ENCODE data around the gene PLSCR3. TPM values are rescaled to one million over a fixed set of nuclear protein-coding genes. Genes with fewer than 3 reads are reported as not detected.

Gene PLSCR3
- total RNA-seq, 1 experiment from 2014 or later: 43.8 TPM

DNA sequence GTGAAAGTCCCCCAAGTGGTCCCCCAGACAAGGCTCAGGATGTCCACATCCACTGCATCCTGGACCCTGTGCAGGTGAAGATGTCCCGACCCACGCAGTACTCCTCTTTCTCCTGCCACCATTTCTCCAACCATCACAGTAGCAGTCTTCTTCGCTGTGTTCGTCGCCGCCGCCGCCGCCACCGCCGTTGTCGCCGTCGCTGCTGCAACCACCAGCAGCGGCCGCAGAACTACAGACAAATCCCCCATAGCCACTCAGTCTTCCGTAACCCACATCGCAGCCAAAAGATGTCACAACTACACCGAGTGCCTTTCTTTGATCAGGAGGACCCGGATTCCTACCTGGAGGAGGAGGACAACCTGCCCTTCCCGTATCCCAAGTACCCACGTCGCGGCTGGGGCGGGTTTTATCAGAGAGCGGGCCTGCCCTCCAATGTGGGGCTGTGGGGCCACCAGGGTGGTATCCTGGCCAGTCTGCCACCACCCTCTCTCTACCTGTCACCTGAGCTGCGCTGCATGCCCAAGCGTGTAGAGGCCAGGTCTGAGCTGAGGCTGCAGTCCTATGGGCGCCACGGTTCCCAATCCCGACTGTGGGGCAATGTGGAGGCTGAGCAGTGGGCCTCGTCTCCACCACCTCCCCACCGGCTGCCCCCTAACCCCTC, 32.0 kb upstream of the PLSCR3 start:
- H3K27ac ChIP-seq (ENCODE audit: low read depth, low read length): no peak overlapping the region
- H3K27me3 ChIP-seq (ENCODE audit: insufficient read depth, low read length): no peaks in the 10 kb centered on the region
- RAD21 ChIA-PET (ENCODE audit: low non-redundant PET in 1 of 2, low total read pairs in 2 of 2, uncharacterized antibody in 2 of 2, unreplicated experiment in 2 of 2): no interaction called here
- no peaks in the 10 kb centered on the region for H3K79me2 ChIP-seq (ENCODE audit: insufficient read depth, low read length)
- no peak for ATAC-seq
- intact Hi-C loops (cut with micrococcal nuclease): no loop called here
- no peak overlapping the region for H3K9ac ChIP-seq (ENCODE audit: low read length)
- no peaks in the 10 kb centered on the region for H4K20me1 ChIP-seq (ENCODE audit: insufficient read depth)
- H3K36me3 ChIP-seq (ENCODE audit: control insufficient read depth in 1 of 2, insufficient read depth in 2 of 2, low read length in 2 of 2): no peaks in the 10 kb centered on the region
- H3K4me1 ChIP-seq (ENCODE audit: control insufficient read depth in 1 of 2, insufficient read depth in 2 of 2, low read length in 2 of 2): no peaks in the 10 kb centered on the region
- H3K9me3 ChIP-seq (ENCODE audit: control insufficient read depth in 1 of 2, insufficient read depth in 1 of 2, low read depth in 1 of 2, low read length in 2 of 2): no peaks in the 10 kb centered on the region
- no peak overlapping the region for H3K4me2 ChIP-seq (ENCODE audit: low read length)
- CTCF ChIA-PET: no interaction called here
- H2AFZ ChIP-seq (ENCODE audit: low read depth, low read length, poor library complexity, severe bottlenecking): no peak overlapping the region
- no peaks in the 10 kb centered on the region for H3K9me2 ChIP-seq (ENCODE audit: insufficient read depth)
- no peak for DNase-seq (ENCODE audit: low read depth, low spot score)
- TF ChIP-seq ZBTB33 (IDR thresholded peaks at IDR 0.05; ENCODE audit: extremely low read depth, insufficient replicate concordance, low read length) (no peak), ZFX (IDR thresholded peaks at IDR 0.05) (no peak), SRF (IDR thresholded peaks at IDR 0.05; ENCODE audit: low read depth) (no peak), CBX3 (IDR thresholded peaks at IDR 0.05; ENCODE audit: low read depth) (no peak), EZH2 (IDR thresholded peaks at IDR 0.05) (no peak), FOSL1 (IDR thresholded peaks at IDR 0.05; ENCODE audit: low read depth) (no peak), POLR2A (IDR thresholded peaks at IDR 0.05; ENCODE audit: borderline replicate concordance, extremely low read depth, insufficient read depth, insufficient read length) (no peak), ELF1 (IDR thresholded peaks at IDR 0.05; ENCODE audit: borderline replicate concordance, low read depth) (no peak), TCF7L2 (IDR thresholded peaks at IDR 0.05; ENCODE audit: borderline replicate concordance, extremely low read depth, insufficient read depth, insufficient read length) (no peak), SIN3A (IDR thresholded peaks at IDR 0.05; ENCODE audit: low read depth) (no peak), EZH2phosphoT487 (IDR thresholded peaks at IDR 0.05; ENCODE audit: borderline replicate concordance) (no peak), YY1 (IDR thresholded peaks at IDR 0.05; ENCODE audit: extremely low read depth, insufficient replicate concordance, low read depth, low read length) (no peak), JUND (IDR thresholded peaks at IDR 0.05) (no peak), RAD21 (IDR thresholded peaks at IDR 0.05; ENCODE audit: low read depth) (no peak), ATF3 (IDR thresholded peaks at IDR 0.05) (no peak)
- TF ChIP-seq, protein P1, sequence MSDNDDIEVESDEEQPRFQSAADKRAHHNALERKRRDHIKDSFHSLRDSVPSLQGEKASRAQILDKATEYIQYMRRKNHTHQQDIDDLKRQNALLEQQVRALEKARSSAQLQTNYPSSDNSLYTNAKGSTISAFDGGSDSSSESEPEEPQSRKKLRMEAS (IDR thresholded peaks at IDR 0.05): no peak
- TF ChIP-seq, protein P2, sequence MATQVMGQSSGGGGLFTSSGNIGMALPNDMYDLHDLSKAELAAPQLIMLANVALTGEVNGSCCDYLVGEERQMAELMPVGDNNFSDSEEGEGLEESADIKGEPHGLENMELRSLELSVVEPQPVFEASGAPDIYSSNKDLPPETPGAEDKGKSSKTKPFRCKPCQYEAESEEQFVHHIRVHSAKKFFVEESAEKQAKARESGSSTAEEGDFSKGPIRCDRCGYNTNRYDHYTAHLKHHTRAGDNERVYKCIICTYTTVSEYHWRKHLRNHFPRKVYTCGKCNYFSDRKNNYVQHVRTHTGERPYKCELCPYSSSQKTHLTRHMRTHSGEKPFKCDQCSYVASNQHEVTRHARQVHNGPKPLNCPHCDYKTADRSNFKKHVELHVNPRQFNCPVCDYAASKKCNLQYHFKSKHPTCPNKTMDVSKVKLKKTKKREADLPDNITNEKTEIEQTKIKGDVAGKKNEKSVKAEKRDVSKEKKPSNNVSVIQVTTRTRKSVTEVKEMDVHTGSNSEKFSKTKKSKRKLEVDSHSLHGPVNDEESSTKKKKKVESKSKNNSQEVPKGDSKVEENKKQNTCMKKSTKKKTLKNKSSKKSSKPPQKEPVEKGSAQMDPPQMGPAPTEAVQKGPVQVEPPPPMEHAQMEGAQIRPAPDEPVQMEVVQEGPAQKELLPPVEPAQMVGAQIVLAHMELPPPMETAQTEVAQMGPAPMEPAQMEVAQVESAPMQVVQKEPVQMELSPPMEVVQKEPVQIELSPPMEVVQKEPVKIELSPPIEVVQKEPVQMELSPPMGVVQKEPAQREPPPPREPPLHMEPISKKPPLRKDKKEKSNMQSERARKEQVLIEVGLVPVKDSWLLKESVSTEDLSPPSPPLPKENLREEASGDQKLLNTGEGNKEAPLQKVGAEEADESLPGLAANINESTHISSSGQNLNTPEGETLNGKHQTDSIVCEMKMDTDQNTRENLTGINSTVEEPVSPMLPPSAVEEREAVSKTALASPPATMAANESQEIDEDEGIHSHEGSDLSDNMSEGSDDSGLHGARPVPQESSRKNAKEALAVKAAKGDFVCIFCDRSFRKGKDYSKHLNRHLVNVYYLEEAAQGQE (IDR thresholded peaks at IDR 0.05; ENCODE audit: low read depth): no peak
- TF ChIP-seq, protein P3, sequence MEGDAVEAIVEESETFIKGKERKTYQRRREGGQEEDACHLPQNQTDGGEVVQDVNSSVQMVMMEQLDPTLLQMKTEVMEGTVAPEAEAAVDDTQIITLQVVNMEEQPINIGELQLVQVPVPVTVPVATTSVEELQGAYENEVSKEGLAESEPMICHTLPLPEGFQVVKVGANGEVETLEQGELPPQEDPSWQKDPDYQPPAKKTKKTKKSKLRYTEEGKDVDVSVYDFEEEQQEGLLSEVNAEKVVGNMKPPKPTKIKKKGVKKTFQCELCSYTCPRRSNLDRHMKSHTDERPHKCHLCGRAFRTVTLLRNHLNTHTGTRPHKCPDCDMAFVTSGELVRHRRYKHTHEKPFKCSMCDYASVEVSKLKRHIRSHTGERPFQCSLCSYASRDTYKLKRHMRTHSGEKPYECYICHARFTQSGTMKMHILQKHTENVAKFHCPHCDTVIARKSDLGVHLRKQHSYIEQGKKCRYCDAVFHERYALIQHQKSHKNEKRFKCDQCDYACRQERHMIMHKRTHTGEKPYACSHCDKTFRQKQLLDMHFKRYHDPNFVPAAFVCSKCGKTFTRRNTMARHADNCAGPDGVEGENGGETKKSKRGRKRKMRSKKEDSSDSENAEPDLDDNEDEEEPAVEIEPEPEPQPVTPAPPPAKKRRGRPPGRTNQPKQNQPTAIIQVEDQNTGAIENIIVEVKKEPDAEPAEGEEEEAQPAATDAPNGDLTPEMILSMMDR (IDR thresholded peaks at IDR 0.05 in 2 of 3, conservative IDR thresholded peaks at IDR 0.05 in 1 of 3; ENCODE audit: borderline replicate concordance in 1 of 3, insufficient read depth in 1 of 3, low read depth in 2 of 3, low read length in 2 of 3): no peak
- H3K4me3 ChIP-seq (replicated peaks in 1 of 2; ENCODE audit: low read depth in 1 of 2, low read length in 2 of 2): no peak overlapping the region
- no TSS peak for BruUV-seq (replicated peaks)
- POLR2A ChIA-PET: no interaction called here
